HG03045 (cell line): ENCODE measurements around the gene KDM3A.

ENCODE experiments used
- ATAC-seq: cut with Tn5 transposase; IDR thresholded peaks from one replicate; pipeline ENCODE4 v1.9.1; 2021; ENCODE audit warnings: mild to moderate bottlenecking, moderate library complexity; ENCODE audit not compliant: unreplicated experiment

KDM3A gene

GRCh38 chr2:86513948-86514660, 72.9 kb downstream of the KDM3A start:
- no peak for ATAC-seq

- no peak for ATAC-seq
Observed at GRCh38 chr2:86518481-86518880, 77.3 kb downstream of the KDM3A start.

GRCh38 chr2:86519349-86519748, 78.2 kb downstream of the KDM3A start:
- ATAC-seq: no peak

GRCh38 chr2:86520153-86520552, 79.0 kb downstream of the KDM3A start:
- ATAC-seq: no peak

GRCh38 chr2:86521922-86522321, 80.8 kb downstream of the KDM3A start:
- no peak for ATAC-seq

GRCh38 chr2:86522711-86523110, 81.5 kb downstream of the KDM3A start:
- no peak for ATAC-seq

GRCh38 chr2:86523491-86523890, 82.3 kb downstream of the KDM3A start:
- ATAC-seq: no peak

- ATAC-seq: no peak
Observed at GRCh38 chr2:86525421-86526340, 84.5 kb downstream of the KDM3A start.

- ATAC-seq: no peak
Observed at GRCh38 chr2:86533589-86533988, 92.4 kb downstream of the KDM3A start.

- ATAC-seq: no peak
Observed at GRCh38 chr2:86541334-86541733, 100.2 kb downstream of the KDM3A start.
